Neural cell (in vitro differentiated cells): ENCODE measurements around the gene ABCF3. TPM values are rescaled to one million over a fixed set of nuclear protein-coding genes. Genes with fewer than 3 reads are reported as not detected.

Source experiments
- H2AFZ ChIP-seq: fragments of 200-600, 300-800 bp; sonication (generic), shearing (Covaris generic); 2 replicates; pipeline ENCODE4 v1.6.0; 2014; ENCODE audit warnings: low read depth, mild to moderate bottlenecking, antibody characterized with exemption, low read length, moderate library complexity
- H3F3A ChIP-seq: fragments of 200-600 bp; shearing (Covaris generic); 2 replicates; pipeline ENCODE4 v1.6.1; 2016; ENCODE audit warnings: mild to moderate bottlenecking, moderate library complexity, mixed read lengths, antibody characterized with exemption, low read length; ENCODE audit not compliant: insufficient read depth, poor library complexity, severe bottlenecking
- H3K27ac ChIP-seq: fragments of 200-600, 300-800 bp; sonication (generic), shearing (Covaris generic); 2 replicates; pipeline ENCODE4 v1.5.1; 2014; ENCODE audit warnings: mild to moderate bottlenecking, low read length, moderate library complexity
- H3K27me3 ChIP-seq: fragments of 300-800, 200-600 bp; sonication (generic), shearing (Covaris generic); 2 replicates; pipeline ENCODE4 v1.6.0; 2014; ENCODE audit warnings: mild to moderate bottlenecking, low read depth, low read length, moderate library complexity; ENCODE audit not compliant: insufficient read depth
- H3K36me3 ChIP-seq: fragments of 300-800, 200-600 bp; sonication (generic), shearing (Covaris generic); 2 replicates; pipeline ENCODE4 v1.5.1; 2014; ENCODE audit warnings: mild to moderate bottlenecking, antibody characterized with exemption, low read length, moderate library complexity; ENCODE audit not compliant: insufficient read depth
- H3K4me2 ChIP-seq: fragments of 300-800, 200-600 bp; sonication (generic), shearing (Covaris generic); 2 replicates; pipeline ENCODE4 v1.6.0; 2014; ENCODE audit warnings: mild to moderate bottlenecking, low read length
- H3K4me3 ChIP-seq: fragments of 300-800, 200-600 bp; sonication (generic), shearing (Covaris generic); 2 replicates; pipeline ENCODE4 v1.5.1; 2014; ENCODE audit warnings: mild to moderate bottlenecking, low read length, moderate library complexity
- H3K79me2 ChIP-seq: fragments of 200-600 bp; shearing (Covaris generic); replicated peaks from 2 replicates; pipeline ENCODE4 v1.6.0; 2014; ENCODE audit warnings: mild to moderate bottlenecking, low read length, moderate library complexity; ENCODE audit not compliant: insufficient read depth
- H3K9ac ChIP-seq: fragments of 300-800, 200-600 bp; sonication (generic), shearing (Covaris generic); 2 replicates; pipeline ENCODE4 v1.6.1; 2016; ENCODE audit warnings: mild to moderate bottlenecking, low read length, mixed read lengths
- H3K9me2 ChIP-seq: fragments of 200-600 bp; shearing (Covaris generic); 2 replicates; pipeline ENCODE4 v1.6.1; 2016; ENCODE audit warnings: mild to moderate bottlenecking, low read length, mixed read lengths; ENCODE audit not compliant: insufficient read depth
- H3K9me3 ChIP-seq: fragments of 200-600, 300-800 bp; sonication (generic), shearing (Covaris generic); 2 replicates; pipeline ENCODE4 v1.6.1; 2016; ENCODE audit warnings: mild to moderate bottlenecking, mixed run types, low read length, moderate library complexity, mixed read lengths
- H4K20me1 ChIP-seq: fragments of 200-600 bp; shearing (Covaris generic); 2 replicates; pipeline ENCODE4 v1.6.1; 2016; ENCODE audit warnings: mild to moderate bottlenecking, mixed run types; ENCODE audit not compliant: insufficient read depth
- CTCF ChIP-seq: fragments of 450-650 bp; IDR thresholded peaks from 2 replicates; pipeline ENCODE4 v1.5.1; 2014; ENCODE audit warnings: antibody characterized with exemption, mild to moderate bottlenecking, moderate library complexity; ENCODE audit not compliant: poor library complexity, severe bottlenecking
- EP300 ChIP-seq: fragments of 450-650 bp; conservative IDR thresholded peaks from 2 replicates; pipeline ENCODE4 v1.6.1; 2014; ENCODE audit warnings: antibody characterized with exemption, mild to moderate bottlenecking, moderate library complexity; ENCODE audit not compliant: poor library complexity, severe bottlenecking
- EZH2 ChIP-seq: fragments of 200-600, 300-800 bp; shearing (Covaris generic), sonication (generic); IDR thresholded peaks from 2 replicates; pipeline ENCODE4 v1.6.1; 2014; ENCODE audit warnings: antibody characterized with exemption, low read length, borderline replicate concordance, mild to moderate bottlenecking; ENCODE audit not compliant: insufficient read depth, poor library complexity, severe bottlenecking
- MXI1 ChIP-seq: fragments of 450-650 bp; conservative IDR thresholded peaks from 2 replicates; pipeline ENCODE4 v1.6.1; 2014; ENCODE audit warnings: antibody characterized with exemption, mild to moderate bottlenecking; ENCODE audit not compliant: poor library complexity, severe bottlenecking
- POLR2AphosphoS5 ChIP-seq: IDR thresholded peaks from 2 replicates; pipeline ENCODE4 v1.6.1; 2012
- RAD21 ChIP-seq: fragments of 450-650 bp; conservative IDR thresholded peaks from 2 replicates; pipeline ENCODE4 v1.6.1; 2014; ENCODE audit warnings: antibody characterized with exemption, mild to moderate bottlenecking, moderate library complexity
- SMC3 ChIP-seq: fragments of 450-650 bp; conservative IDR thresholded peaks from 2 replicates; pipeline ENCODE4 v1.6.1; 2014; ENCODE audit warnings: antibody characterized with exemption, mild to moderate bottlenecking, moderate library complexity; ENCODE audit not compliant: poor library complexity
- TAF1 ChIP-seq: IDR thresholded peaks from 2 replicates; pipeline ENCODE4 v1.6.1; 2012; ENCODE audit warnings: low read depth
- polyA plus RNA-seq: library from polyadenylated mRNA; depleted of rRNA; stranded (reverse); fragments of >200 nt; gene quantifications from 2 replicates; pipeline ENCODE4 v1.2.3, GENCODE V29; 2014
- TF ChIP-seq, protein P1 (sequence below): IDR thresholded peaks from 2 replicates; pipeline ENCODE4 v1.6.1; 2012; ENCODE audit warnings: borderline replicate concordance

Gene ABCF3
- polyA plus RNA-seq, 1 donor from 2014 or later = 40.3 TPM

DNA sequence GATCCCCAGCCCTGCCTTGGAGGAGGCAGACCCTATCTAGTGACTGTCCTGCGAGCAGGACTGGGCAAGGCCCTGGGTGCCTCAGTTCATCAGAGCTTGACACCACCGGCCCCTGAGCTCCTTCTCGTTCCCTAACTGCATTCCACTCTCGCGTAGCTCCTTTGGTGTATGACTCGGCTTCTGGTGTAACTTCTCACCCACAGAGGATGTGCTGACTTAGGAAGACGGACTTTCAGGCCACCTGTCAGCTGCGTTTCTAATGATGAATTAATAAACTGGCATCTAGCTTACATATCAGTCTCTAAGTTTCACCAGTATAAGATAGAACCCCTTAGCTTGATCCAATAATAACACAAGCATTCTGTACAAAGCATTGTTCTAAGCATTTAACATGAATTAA lies 17.5 kb downstream of the ABCF3 start:
- Histone ChIP-seq H3K4me2 (no peak overlapping the region), H3K4me3 (no peak overlapping the region), H3K9ac (no peak overlapping the region), H3K27ac (no peak overlapping the region), H3K36me3 (no peaks in the 10 kb centered on the region), H2AFZ (no peak overlapping the region), H4K20me1 (no peaks in the 10 kb centered on the region), H3K27me3 (no peaks in the 10 kb centered on the region), H3K79me2 (no peaks in the 10 kb centered on the region), H3K9me3 (no peaks in the 10 kb centered on the region), H3K9me2 (no peaks in the 10 kb centered on the region), H3F3A (no peaks in the 10 kb centered on the region)
- TF ChIP-seq CTCF (no peak), RAD21 (no peak), TAF1 (no peak), MXI1 (no peak), EP300 (no peak), EZH2 (no peak), POLR2AphosphoS5 (no peak), SMC3 (no peak)
- TF ChIP-seq, protein P1, sequence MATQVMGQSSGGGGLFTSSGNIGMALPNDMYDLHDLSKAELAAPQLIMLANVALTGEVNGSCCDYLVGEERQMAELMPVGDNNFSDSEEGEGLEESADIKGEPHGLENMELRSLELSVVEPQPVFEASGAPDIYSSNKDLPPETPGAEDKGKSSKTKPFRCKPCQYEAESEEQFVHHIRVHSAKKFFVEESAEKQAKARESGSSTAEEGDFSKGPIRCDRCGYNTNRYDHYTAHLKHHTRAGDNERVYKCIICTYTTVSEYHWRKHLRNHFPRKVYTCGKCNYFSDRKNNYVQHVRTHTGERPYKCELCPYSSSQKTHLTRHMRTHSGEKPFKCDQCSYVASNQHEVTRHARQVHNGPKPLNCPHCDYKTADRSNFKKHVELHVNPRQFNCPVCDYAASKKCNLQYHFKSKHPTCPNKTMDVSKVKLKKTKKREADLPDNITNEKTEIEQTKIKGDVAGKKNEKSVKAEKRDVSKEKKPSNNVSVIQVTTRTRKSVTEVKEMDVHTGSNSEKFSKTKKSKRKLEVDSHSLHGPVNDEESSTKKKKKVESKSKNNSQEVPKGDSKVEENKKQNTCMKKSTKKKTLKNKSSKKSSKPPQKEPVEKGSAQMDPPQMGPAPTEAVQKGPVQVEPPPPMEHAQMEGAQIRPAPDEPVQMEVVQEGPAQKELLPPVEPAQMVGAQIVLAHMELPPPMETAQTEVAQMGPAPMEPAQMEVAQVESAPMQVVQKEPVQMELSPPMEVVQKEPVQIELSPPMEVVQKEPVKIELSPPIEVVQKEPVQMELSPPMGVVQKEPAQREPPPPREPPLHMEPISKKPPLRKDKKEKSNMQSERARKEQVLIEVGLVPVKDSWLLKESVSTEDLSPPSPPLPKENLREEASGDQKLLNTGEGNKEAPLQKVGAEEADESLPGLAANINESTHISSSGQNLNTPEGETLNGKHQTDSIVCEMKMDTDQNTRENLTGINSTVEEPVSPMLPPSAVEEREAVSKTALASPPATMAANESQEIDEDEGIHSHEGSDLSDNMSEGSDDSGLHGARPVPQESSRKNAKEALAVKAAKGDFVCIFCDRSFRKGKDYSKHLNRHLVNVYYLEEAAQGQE = no peak

DNA sequence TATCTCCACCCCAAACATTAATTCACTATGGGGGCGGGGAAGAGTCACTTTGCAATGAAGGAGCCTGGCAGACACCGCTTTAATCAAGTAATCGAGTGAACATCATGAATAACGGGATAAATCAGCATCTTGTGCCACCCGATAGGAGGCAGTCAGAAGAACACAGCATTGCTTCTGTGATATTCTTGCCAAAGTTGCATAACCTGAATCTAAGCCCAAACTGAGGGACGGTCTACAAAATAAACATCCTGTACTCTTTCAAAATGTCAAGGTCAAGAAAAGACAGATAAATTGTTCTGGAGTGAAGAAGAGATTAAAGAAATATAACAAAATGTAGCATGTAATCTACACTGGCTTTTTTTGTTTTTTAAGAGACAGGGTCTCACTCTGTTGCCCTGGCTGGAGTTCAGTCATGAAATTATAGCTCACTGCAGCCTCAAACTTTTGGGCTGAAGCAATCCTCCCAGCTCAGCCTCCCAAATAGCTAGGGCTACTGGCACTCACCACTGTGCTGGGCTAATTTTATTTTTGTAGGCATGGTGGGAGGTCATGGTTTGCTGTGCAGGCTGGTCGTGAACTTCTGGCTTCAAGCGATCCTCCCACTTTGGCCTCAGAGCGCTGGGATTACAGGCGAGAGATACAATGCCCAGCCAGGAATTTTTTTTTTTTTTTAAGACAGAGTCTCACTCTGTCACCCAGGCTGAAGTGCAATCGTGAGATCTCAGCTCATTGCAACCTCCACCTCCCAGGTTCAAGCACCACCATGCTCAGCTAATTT lies 23.3 kb downstream of the ABCF3 start:
- H3K27ac ChIP-seq = no peak overlapping the region
- H3K27me3 ChIP-seq = no peaks in the 10 kb centered on the region
- H3K4me2 ChIP-seq = no peak overlapping the region
- TF ChIP-seq EP300 (no peak), CTCF (no peak), SMC3 (no peak), RAD21 (no peak), EZH2 (no peak), TAF1 (no peak), MXI1 (no peak), POLR2AphosphoS5 (no peak)
- TF ChIP-seq, protein P1 = no peak
- H3K9me2 ChIP-seq = no peaks in the 10 kb centered on the region
- H3K4me3 ChIP-seq = no peak overlapping the region
- no peak overlapping the region for H2AFZ ChIP-seq
- no peaks in the 10 kb centered on the region for H3K79me2 ChIP-seq
- H4K20me1 ChIP-seq = no peaks in the 10 kb centered on the region
- H3K36me3 ChIP-seq = no peaks in the 10 kb centered on the region
- H3K9me3 ChIP-seq = no peaks in the 10 kb centered on the region
- no peaks in the 10 kb centered on the region for H3F3A ChIP-seq
- H3K9ac ChIP-seq = no peak overlapping the region
